ENCODE measurements around the gene LSM14A.
"Not testable (repeated sequence)": the region's sequence is repeated elsewhere in the genome, so short reads cannot be mapped to it uniquely, and the experiment has no call there.

Gene LSM14A

DNA sequence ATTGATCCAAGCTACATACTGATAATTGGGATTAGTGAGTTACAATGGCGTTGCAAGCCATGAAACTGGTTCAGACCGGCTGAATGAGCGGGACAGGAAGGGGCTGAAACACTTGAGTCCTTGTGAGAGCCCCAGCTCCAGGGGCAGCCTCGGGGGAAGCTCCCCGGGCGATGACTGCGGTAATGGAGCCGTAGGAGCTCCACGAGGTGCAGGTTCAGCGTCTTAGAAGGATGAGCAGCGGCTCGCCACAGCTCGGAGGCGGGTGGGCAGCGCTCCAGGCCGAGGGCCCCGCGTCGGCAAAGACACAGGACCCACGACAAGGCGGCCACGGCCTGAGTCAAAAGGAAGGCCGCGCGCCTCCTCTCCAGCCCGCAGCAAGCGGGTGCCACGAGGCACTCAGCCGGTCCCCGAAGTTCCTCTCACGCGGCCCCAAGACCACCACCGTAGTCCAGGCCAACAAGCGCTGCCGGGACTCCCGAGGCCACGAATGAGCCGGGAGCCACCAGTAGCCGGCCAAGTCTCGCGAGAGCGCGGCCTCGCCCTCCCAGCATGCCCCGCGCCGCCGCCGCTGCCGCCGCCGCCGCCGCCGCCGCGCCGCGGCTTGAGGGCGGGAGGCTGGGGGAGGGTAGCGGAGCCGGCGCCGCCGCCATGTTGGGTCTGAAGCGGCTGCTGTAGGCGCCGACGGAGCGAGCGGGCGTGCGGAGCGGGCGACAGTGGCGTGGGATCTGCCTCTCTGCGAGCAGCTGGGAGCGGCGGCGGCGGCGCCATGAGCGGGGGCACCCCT is at the start of gene LSM14A:
TSS of gene LSM14A (plus strand) at position 628 of the 784 bp plus-strand sequence. CDS start at position 767, 139 bp downstream.
- peak; percentile 63 for DNase-seq

DNA sequence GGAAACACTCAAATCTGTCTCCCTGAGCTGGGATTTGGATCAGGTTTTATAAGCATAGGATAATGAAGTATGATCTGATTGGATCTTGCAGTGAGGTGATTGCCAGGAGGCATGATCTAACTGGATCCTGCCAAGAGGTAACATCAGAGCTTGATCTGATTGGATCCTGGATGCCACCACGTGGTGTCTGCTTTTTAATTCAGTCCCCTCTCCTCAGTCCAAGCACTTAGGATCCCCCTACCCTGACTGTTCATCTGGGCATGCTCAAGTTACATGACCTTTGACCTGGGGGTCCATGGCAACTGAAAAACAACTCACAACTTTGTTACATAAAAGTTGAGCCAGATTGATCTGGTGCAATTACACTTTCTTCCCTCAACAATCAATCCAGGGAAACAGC is 47.5 kb upstream of the LSM14A start:
- no peak for DNase-seq

DNA sequence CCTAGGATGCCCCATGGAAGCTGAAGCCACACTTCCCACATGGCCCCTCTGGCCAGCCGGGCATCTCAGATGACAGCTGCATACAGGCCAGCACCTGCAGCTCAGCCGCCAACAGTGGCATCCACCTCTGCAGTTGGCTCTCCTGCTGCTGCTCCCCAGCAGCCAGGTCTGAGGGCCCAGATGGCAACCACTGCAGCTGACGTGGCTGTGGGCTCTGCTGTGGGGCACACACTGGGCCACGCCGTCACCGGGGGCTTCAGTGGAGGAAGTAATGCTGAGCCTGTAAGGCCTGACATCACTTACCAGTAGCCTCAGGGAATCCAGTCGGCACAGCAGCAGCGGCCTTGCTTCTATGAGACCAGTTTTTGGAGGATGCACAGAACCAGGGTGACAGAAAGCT is 45.3 kb upstream of the LSM14A start:
- DNase-seq = no peak

DNA sequence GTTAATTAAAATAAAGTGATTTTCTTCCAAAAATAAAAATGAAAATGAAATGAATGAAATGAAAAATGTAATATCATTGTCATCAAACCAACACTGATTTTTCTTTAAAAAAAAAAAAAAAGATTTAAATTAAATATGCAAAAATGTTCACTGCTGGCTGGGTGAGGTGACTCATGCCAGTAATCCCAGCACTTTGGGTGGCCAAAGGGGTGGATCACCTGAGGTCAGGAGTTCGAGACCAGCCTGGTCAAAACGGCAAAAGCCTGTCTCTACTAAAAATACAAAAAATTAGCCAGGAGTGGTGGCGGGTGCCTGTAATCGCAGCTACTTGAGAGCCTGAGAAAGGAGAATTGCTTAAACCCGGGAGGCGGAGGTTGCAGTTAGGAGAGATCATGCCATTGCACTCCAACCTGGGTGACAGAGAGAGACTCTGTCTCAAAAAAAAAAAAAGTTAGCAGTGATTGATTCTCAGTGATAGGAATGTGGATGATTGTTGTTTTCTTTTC is 44.6 kb upstream of the LSM14A start:
- no peak for DNase-seq

DNA sequence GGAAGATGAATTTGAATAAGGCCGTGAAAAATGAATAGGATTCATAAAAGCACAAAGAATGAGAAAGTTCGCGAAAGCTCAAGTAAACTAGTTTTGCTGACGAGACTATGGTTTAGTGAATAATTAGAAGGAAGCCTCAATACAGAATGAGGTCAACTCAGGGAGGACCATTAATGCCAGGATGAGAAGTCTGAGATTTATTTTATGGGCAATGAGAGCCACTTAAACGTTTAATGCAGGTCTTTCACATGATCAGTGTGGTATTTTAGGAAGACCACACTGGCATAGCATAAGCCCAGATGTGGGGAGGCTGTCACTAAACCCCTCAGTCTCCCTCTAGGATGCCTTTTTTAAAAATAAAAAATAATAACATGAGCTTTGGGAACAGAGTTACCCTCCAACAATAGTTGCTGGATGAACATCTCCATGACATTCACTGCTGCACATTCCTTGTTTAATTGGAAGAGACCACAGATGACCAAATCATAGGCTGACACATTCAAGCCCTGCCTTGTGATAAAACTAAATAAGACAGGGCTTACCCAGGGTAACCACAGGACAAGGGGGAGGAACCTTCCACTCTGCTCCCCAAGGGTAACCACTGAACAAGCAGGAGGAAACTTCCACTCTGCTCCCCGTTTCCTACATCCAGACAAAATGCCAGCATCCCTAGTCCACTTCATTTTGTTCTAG is 43.6 kb upstream of the LSM14A start:
- no peak for DNase-seq

DNA sequence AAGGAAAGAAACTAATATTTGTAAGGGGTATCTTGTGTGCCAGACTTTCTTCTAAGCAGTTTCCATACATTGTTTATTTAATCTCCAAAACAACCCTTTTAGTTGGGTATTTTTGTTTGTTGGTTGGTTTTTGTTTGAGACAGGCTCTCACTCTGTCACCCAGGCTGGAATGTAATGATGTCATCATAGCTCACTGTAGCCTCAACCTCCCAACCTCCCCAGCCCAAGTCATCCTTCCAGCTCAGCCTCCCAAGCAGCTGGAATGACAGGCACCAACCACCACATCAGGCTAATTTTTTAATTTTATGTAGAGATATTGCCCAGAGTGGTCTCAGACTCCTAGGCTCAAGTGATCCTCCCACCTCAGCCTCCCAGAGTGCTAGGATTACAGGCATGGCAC is 41.2 kb upstream of the LSM14A start:
- DNase-seq = no peak

DNA sequence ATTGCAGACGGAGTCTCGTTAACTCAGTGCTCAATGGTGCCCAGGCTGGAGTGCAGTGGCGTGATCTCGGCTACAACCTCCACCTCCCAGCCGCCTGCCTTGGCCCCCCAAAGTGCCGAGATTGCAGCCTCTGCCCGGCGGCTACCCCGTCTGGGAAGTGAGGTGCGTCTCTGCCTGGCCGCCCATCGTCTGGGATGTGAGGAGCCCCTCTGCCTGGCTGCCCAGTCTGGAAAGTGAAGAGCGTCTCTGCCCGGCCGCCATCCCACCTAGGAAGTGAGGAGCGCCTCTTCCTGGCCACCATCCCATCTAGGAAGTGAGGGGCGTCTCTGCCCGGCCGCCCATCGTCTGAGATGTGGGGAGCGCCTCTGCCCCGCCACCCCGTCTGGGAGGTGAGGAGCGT is 40.2 kb upstream of the LSM14A start:
- DNase-seq = not testable (repeated sequence)

DNA sequence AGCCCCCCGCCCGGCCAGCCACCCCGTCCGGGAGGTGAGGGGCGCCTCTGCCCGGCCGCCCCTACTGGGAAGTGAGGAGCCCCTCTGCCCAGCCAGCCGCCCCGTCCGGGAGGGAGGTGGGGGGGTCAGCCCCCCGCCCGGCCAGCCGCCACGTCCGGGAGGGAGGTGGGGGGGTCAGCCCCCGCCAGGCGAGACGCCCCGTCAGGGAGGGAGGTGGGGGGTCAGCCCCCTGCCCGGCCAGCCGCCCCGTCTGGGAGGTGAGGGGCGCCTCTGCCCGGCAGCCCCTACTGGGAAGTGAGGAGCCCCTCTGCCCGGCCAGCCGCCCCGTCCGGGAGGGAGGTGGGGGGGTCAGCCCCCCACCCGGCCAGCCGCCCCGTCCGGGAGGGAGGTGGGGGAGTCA is 39.6 kb upstream of the LSM14A start:
- not testable (repeated sequence) for DNase-seq

DNA sequence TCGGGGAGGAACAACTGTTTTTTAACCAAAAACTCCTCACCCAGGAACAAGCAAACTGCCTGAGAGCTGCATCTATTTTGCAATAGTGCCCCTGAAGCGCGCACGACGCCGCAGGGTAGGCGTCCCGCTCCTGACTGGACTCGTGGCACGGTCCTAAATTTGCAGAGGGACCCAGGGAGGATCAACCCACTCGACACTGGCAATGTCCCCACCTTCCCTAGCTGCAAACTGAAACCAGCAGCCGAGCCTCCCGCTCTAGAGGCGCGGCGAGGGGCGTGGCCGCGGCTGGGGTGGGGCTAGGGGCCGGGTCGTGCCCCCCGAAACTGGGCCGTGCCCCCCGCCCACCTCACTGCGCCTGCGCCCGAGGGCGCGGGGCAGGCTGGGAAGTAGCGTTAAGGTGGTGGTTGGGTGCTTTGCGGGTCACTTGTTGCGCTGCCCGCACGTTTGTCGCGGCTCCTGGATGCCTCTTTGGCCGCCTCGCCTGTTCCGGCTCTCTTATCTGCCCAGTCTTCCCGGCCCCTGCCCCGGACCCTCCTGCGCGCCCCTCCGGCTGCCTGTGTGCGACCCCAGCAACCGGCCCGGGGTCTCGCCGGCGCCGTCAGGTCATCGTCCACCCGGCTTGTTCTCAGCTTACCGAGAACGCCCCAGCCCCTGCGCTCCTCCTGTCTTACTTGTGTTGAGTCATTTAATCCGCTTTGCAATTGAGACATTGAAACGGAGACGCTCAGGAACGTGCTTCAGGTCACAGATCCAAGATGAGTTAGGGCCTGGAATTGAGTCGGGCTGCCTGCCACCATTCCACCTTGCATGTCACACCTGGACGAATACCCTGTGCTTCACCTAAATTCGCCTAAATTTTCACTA is 37.9 kb upstream of the LSM14A start:
- peak; percentile 59 for DNase-seq

DNA sequence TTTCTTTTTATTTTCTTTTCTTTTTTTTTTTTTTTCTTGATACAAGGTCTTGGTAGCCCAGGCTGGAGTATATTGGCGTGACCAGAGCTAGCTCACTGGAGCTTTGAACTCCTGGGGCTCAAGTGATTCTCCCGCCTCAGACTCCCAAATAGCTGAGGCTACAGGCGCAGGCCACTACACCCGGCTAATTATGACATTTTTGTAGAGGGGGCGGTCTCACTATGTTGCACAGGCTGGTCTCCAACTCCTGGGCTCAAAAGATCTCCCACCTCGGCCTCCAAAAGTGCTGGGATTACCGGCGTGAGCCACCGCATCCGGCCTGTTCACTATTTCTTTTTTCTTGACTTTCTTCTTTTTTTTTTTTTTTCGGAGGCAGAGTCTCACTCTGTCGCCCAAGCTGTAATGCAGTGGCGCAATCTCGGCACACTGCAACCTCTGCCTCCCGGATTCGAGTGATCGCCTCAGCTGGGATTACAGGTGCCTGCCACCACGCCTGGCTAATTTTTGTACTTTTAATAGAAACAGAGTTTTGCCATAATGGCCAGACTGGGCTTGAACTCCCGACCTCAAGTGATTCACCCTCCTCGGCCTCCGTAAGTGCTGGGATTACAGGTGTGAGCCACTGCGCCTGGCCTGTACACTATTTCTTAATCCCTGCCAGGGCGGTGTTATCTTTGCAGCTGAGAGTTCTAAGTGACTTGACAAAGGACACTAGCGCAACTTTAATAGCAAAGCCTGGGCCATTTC is 37.1 kb upstream of the LSM14A start:
- no peak for DNase-seq

DNA sequence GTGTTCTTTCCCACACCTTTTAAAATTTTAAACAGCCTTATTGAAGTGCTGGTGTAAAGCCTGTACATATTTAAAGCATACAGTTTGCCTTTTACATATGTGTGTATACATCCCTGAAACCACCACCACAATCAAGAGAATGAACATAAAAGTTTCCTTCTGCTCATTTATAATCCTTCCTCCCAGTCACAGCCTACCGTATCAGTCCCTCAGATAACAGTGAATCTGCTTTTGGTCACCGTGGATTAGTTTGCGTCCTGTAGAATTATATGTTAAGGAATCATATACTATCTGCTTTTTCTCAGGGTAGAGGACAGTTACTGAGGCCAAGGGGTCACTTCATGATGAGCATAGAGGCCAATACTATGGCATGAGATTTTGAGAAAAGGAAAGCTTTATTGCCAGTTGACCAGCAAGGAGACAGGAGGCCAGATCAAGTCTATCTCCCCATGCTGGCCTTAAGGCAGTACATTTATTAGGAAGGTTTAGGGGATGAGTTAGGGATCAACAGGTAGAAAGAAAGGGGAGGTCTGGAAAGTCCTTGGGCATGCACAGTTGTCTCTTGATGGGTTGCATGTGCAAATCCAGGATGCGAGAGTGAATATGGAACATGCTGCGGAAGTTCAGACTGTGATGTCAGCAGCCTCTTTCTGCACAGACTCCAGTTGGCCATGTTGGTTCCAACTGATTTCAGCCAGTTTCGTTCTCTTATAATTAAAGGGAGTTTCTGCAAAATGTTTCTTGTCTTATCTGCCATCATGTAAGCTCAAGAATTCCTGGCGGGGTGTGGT is 36.3 kb upstream of the LSM14A start:
- DNase-seq = no peak

DNA sequence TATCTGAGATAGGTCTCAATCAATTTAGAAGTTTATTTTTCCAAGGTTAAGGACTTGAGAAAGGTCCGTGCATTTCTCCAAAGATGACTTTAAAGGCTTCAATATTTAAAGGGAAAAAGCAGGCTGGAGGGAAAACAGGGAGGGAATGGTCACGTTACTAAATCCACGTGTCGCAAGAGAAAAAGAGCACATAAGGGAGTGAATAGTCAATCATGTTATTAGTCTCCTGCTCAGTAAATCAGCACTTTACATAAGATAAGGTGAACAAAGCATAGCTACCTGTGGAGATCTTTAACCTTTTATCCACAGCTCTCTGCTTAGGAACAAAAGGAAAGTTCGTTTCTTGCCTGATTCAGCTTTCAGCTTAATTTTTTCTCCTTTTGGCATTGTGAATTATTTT is 31.3 kb upstream of the LSM14A start:
- DNase-seq = no peak

DNA sequence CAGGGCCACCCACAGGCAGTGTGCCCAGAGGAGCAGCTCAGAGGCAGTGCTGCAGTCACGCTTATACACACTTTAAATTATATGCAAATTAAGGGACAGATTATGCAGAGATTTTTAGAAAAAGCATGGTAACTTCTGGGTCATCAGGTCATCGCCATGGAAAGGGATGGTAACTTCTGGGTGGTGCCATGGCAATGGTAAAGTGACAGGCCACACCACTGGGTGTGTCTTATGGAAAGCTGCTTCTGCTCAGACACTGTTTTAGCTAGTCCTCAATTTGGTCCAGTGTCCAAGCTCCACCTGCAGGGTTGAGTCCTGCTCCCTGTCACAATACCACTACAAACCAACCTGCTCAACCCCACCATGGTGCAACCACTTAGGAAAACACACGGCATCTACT is 29.9 kb upstream of the LSM14A start:
- no peak for DNase-seq

DNA sequence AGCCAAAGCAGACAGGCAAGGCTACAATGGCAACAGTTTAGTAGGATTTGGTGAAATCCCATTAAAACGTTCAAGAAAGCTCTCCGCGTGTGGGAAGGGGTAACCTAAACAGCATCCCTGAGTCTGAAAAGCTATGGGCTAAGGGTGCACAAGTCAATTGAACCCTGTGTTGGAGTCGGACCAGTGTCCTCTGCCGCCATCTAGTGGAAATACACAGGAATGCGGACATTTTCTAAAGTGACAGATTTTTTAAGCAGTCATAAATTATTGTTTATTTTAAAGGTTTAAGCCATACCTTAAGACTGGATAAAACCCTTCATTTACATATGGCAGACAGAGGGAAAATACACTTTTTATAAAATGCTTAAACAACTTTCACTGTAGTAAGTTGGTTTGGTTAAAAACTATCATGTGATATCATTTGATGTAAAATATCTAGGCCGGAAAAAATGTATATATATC is 26.5 kb upstream of the LSM14A start:
- no peak for DNase-seq

DNA sequence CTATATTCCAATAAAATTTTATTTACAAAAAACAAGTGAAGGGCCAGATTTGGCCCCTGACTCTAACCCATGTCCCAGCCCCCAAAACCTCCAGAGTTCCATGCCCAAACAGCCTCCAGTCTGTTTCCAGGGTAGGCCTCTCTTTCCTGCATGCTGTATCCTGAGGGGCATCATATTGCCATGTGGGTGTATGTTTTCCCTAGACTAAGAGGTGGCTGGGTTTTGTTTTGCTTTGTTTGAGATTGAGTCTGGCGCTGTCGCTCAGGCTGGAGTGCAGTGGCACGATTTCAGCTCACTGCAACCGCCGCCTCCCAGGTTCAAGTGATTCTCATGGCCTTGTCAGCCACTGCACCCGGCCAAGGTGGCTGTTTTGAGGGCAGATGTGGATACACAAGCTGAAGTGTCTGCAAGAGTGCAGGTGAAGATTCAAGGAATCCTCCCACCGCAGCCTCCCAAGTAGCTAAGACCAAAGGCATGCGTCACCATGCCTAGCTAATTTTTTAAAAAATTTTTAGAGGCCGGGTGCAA is 23.6 kb upstream of the LSM14A start:
- no peak for DNase-seq

DNA sequence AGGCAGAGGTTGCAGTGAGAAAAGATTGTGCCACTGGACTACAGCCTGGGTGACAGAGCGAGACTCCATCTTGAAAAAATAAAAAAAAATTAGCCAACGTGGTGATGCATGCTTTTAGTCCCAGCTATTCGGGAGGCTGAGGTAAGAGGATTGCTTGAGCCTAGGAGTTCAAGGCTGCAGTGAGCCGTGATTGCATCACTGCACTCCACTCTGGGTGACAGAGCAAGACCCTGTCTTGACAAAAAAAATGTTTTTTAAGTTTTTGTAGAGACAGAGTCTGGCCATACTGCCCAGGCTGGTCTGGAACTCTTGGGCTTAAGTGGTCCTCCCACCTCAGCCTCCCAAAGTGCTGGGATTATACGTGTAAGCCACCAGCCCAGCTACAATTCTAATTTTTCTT is 22.4 kb upstream of the LSM14A start:
- no peak for DNase-seq

DNA sequence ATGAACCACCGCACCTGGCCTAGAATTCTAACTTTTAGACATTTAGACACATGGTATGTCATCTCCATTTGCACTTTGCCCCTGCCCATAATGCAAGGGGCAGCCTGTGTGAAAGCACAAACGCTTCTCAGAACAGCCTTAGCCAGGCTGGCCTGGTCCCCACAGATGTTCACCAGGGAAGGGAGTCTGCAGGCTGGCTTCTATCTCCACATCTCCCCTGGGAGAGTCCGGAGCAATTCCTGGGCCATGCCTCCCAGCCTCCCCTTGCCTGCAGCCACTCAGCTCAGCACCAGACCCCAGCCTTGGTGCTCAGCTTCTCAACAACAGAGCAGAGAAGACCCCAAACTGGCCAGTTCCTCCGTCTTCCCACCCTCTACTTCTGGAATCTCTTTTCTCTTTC is 21.7 kb upstream of the LSM14A start:
- DNase-seq = no peak

DNA sequence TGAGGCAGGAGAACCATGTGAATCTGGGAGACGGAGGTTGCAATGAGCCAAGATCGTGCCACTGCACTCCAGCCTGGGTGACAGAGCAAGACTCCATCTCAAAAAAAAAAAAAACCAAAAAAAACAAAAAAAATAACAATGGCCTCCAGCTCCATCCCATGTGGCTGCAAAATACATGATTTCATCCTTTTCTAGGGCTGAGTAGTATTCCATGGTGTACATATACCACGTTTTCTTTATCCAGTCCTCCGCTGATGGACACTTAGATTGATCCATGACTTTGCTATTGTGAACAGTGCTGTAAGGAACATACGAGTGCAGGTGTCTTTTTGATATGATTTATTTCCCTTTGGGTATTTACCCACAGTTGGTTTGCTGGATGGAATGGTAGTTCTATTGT is 20.9 kb upstream of the LSM14A start:
- no peak for DNase-seq

DNA sequence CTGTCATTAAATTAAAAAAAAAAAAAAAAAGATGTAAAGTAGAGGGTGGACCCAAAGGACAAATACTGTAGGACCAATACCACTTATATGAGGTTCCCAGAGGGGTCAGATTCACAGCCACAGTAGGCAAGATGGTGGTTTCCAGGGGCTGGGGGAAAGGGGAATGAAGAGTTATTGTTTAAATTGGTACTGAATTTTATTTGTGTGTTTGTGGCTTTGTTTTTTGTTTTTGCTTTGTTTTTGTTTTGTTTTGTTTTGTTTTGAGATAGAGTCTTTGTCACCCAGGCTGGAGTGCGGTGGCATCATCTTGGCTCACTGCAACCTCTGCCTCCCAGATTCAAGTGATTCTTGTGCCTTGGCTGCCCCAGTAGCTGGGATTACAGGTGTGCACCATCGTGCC is 17.9 kb upstream of the LSM14A start:
- DNase-seq = no peak

DNA sequence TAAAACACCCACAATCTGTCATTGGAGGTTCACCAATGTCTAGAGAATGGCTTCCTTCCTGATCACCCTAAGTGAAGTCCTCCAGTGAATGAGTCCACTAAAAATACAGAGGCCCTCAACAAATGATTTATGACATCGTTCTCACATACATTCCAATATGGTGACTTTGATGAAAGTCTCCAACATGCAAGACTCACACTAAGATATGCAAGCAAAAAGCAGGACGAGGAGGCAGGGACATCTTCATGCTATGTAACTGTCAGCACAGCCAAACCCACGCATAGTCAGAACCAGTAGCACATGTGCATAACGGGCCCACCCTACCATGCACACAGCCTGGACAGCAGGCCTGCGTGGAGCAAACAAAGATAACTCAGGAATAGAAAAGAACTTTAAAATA is 16.6 kb upstream of the LSM14A start:
- no peak for DNase-seq

DNA sequence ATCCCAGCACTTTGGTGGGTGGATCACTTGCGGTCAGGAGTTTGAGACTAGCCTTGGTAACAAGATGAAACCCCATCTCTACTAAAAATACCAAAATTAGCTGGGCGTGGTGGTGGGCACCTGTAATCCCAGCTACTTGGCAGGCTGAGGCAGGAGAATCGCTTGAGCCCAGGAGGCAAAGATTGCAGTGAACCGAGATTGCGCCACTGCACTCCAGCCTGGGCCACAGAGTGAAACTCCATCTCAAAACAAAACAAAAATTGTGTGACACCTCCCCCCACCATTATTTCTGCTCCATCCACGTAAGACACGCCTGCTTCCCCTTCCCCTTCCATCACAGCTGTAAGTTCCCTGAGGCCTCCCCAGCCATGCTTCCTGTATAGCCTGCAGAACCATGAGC is 13.3 kb upstream of the LSM14A start:
- DNase-seq = not testable (repeated sequence)
